Mesenchymal stem cell (in vitro differentiated cells and primary cell): ENCODE results near the gene MAP4.

Experiments used
- DNase-seq: peaks from one replicate; pipeline ENCODE4 v3.0.0-alpha.2; 2013
- H2AFZ ChIP-seq: one replicate; pipeline ENCODE4 v1.6.1; 2013; ENCODE audit warnings: low read depth, mild to moderate bottlenecking, control low read depth, inconsistent platforms, low read length, moderate library complexity
- H2AK5ac ChIP-seq: 2 replicates; pipeline ENCODE4 v1.6.1; 2013; ENCODE audit warnings: low read length, moderate library complexity, mild to moderate bottlenecking, inconsistent platforms; ENCODE audit not compliant: severe bottlenecking
- H2BK120ac ChIP-seq: one replicate; pipeline ENCODE4 v1.6.1; 2013; ENCODE audit warnings: low read depth, mild to moderate bottlenecking, inconsistent platforms, low read length, moderate library complexity
- H2BK12ac ChIP-seq, 2 experiments: one replicate each; pipeline ENCODE4 v1.6.1; 2013; ENCODE audit warnings: inconsistent platforms in 2 of 2, low read length in 2 of 2, mild to moderate bottlenecking in 2 of 2, moderate library complexity in 2 of 2, control low read depth in 1 of 2
- H2BK15ac ChIP-seq: one replicate; pipeline ENCODE4 v1.6.1; 2013; ENCODE audit warnings: mild to moderate bottlenecking, low read depth, inconsistent platforms; ENCODE audit not compliant: poor library complexity, severe bottlenecking
- H2BK5ac ChIP-seq: 2 replicates; pipeline ENCODE4 v1.6.1; 2013; ENCODE audit warnings: low read depth, mild to moderate bottlenecking, low read length, control low read depth, inconsistent platforms; ENCODE audit not compliant: poor library complexity, severe bottlenecking
- H3K14ac ChIP-seq, 2 experiments: one replicate each; pipeline ENCODE4 v1.6.1; 2013; ENCODE audit warnings: inconsistent platforms in 2 of 2, low read length in 2 of 2, control low read depth in 1 of 2, mild to moderate bottlenecking in 1 of 2, moderate library complexity in 1 of 2
- H3K18ac ChIP-seq, 2 experiments: one replicate each; pipeline ENCODE4 v1.6.1; 2013; ENCODE audit warnings: inconsistent platforms in 2 of 2, low read length in 2 of 2, control low read depth in 1 of 2, low read depth in 1 of 2, mild to moderate bottlenecking in 1 of 2
- H3K23ac ChIP-seq, 2 experiments: one replicate each; pipeline ENCODE4 v1.6.1; 2013; ENCODE audit warnings: inconsistent platforms in 2 of 2, low read length in 2 of 2, mild to moderate bottlenecking in 2 of 2, moderate library complexity in 2 of 2, control low read depth in 1 of 2
- H3K27ac ChIP-seq: 2 replicates; pipeline ENCODE4 v1.5.1; 2013; ENCODE audit warnings: mild to moderate bottlenecking, moderate library complexity, low read length, control low read depth, inconsistent platforms; ENCODE audit not compliant: poor library complexity, severe bottlenecking
- H3K27me3 ChIP-seq, 2 experiments: 2 replicates each; pipeline versions ENCODE4 v1.6.1 to v1.7.0; 2013; ENCODE audit warnings: low read length in 2 of 2, mild to moderate bottlenecking in 2 of 2, moderate library complexity in 2 of 2, control low read depth in 1 of 2, inconsistent platforms in 1 of 2; ENCODE audit not compliant: control insufficient read depth in 1 of 2, insufficient read depth in 1 of 2
- H3K36me3 ChIP-seq, 2 experiments: 2 replicates each; pipeline versions ENCODE4 v1.6.1 to v1.7.0; 2013; ENCODE audit warnings: low read length in 2 of 2, control low read depth in 1 of 2, inconsistent platforms in 1 of 2, low read depth in 1 of 2, mild to moderate bottlenecking in 1 of 2; ENCODE audit not compliant: insufficient read depth in 2 of 2, control insufficient read depth in 1 of 2
- H3K4ac ChIP-seq, 2 experiments: one replicate each; pipeline ENCODE4 v1.6.1; 2013; ENCODE audit warnings: inconsistent platforms in 2 of 2, low read length in 2 of 2, mild to moderate bottlenecking in 2 of 2, moderate library complexity in 2 of 2, control low read depth in 1 of 2, low read depth in 1 of 2
- H3K4me1 ChIP-seq: 2 replicates; pipeline ENCODE4 v1.6.1; 2013; ENCODE audit warnings: low read depth, low read length, control low read depth; ENCODE audit not compliant: control insufficient read depth, insufficient read depth
- H3K4me2 ChIP-seq: 2 replicates; pipeline ENCODE4 v1.6.1; 2013; ENCODE audit warnings: low read length, mild to moderate bottlenecking, inconsistent platforms; ENCODE audit not compliant: poor library complexity, severe bottlenecking
- H3K4me3 ChIP-seq, 2 experiments: 2 replicates each; pipeline versions ENCODE4 v1.5.1 to v1.7.0; 2013; ENCODE audit warnings: low read length in 2 of 2, mild to moderate bottlenecking in 2 of 2, control low read depth in 1 of 2, low read depth in 1 of 2; ENCODE audit not compliant: insufficient read depth in 1 of 2
- H3K79me1 ChIP-seq: replicated peaks from 2 replicates; pipeline ENCODE4 v1.6.1; 2013; ENCODE audit warnings: mild to moderate bottlenecking, control low read depth, low read length, inconsistent platforms; ENCODE audit not compliant: poor library complexity, severe bottlenecking
- H3K9ac ChIP-seq: 2 replicates; pipeline ENCODE4 v1.7.0; 2013; ENCODE audit warnings: mild to moderate bottlenecking, low read length, moderate library complexity
- H3K9me3 ChIP-seq: 2 replicates; pipeline ENCODE4 v1.7.0; 2013; ENCODE audit warnings: mild to moderate bottlenecking, low read length; ENCODE audit not compliant: control insufficient read depth
- H4K8ac ChIP-seq: one replicate; pipeline ENCODE4 v1.6.1; 2013; ENCODE audit warnings: inconsistent platforms, mild to moderate bottlenecking, low read length, moderate library complexity
- H4K91ac ChIP-seq: one replicate; pipeline ENCODE4 v1.6.1; 2013; ENCODE audit warnings: mild to moderate bottlenecking, low read length, inconsistent platforms
- WGBS: methylation state at CpG from one replicate; pipeline ENCODE4 v1.1.7; 2013; ENCODE audit warnings: mixed read lengths; 5-methylcytosine and 5-hydroxymethylcytosine counted together

Gene MAP4

DNA sequence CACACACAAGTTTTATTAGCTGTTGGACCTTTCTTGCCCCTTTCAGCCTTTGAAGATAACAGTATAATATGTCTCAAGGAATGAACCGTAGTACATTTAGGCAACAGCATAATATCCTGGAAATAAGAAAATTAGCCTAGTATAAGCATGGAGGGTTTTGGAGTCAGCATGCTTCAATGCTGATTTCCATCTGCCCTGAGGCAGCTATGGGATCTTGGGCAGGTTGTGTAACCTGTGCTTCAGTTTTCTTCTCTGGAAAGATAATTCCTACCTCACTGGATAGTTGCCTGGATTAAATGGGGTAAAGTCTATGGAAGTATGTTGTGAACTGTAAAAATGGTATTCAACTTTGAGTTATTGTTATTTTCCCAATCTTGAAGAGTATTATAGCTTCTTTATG is 211.6 kb downstream of the MAP4 start:
- H2BK12ac ChIP-seq, result no peak overlapping the region
- H3K14ac ChIP-seq, result no peak overlapping the region
- peak overlapping the region in 1 of 2 experiments; percentile 99 for H3K4me3 ChIP-seq
- no peak overlapping the region for H3K9ac ChIP-seq
- H4K91ac ChIP-seq, result no peak overlapping the region
- H2BK5ac ChIP-seq, result no peak overlapping the region
- no peaks in the 10 kb centered on the region for H3K27me3 ChIP-seq
- H2AK5ac ChIP-seq, result no peak overlapping the region
- H2BK120ac ChIP-seq, result no peak overlapping the region
- DNase-seq, result no peak
- H3K4ac ChIP-seq, result no peak overlapping the region
- no peak overlapping the region for H3K27ac ChIP-seq
- peaks cover 14 to 21% of the 10 kb centered on the region in 2 experiments for H3K36me3 ChIP-seq
- no peak overlapping the region for H3K4me2 ChIP-seq
- 100% methylated on average over 1 of the region's 1 CpG for WGBS
- no peak overlapping the region for H2AFZ ChIP-seq
- H2BK15ac ChIP-seq, result no peak overlapping the region
- H3K23ac ChIP-seq, result no peak overlapping the region
- no peak overlapping the region for H4K8ac ChIP-seq
- H3K79me1 ChIP-seq, result peaks cover 8% of the 10 kb centered on the region
- no peaks in the 10 kb centered on the region for H3K9me3 ChIP-seq
- H3K4me1 ChIP-seq, result peaks cover 3% of the 10 kb centered on the region
- no peak overlapping the region for H3K18ac ChIP-seq

DNA sequence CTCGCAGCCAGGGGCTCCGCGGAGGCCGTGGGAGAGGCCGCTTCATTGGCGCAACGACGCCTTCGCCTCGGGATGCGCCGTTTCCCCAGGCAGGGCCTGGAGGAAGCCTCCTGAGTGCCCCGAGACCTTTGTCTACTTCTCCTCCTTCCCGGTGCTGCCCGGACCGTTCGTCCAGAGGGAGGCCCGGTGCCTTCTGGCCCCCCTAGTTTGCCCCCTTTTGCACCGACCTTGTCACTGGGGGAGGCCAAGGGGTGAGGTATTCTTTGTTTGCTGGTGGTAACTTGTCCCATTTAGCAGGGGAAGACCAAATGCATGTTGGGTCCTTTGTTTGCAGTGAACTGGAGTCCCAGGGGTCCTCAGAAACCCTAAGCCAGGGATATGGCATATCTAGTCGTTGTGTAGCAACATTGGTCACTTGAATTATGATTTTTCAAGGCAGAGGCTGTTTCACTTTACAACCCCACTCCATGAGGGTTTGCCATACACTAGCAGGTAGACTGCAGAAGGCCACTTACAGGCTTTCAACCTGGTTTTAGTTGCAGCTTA is 212.7 kb downstream of the MAP4 start:
- peak overlapping the region; percentile 83 for H3K27ac ChIP-seq
- H2BK15ac ChIP-seq, result no peak overlapping the region
- peak overlapping the region; percentile 98 for H3K9ac ChIP-seq
- H2BK5ac ChIP-seq, result no peak overlapping the region
- peak overlapping the region in 1 of 2 experiments; percentile 63 for H2BK12ac ChIP-seq
- peak overlapping the region; percentile 81 for H3K4me2 ChIP-seq
- DNase-seq, result no peak
- H3K18ac ChIP-seq, result peak overlapping the region; percentile 9 to 95
- peaks cover 3% of the 10 kb centered on the region for H3K4me1 ChIP-seq
- no peaks in the 10 kb centered on the region for H3K9me3 ChIP-seq
- peak overlapping the region; percentile 4 for H4K8ac ChIP-seq
- H3K4ac ChIP-seq, result peak overlapping the region; percentile 7 to 96
- WGBS, result 1% methylated on average over 19 of the region's 20 CpGs
- no peaks in the 10 kb centered on the region for H3K27me3 ChIP-seq
- peak overlapping the region; percentile 89 to 99 for H3K4me3 ChIP-seq
- no peak overlapping the region for H2AK5ac ChIP-seq
- H2AFZ ChIP-seq, result peak overlapping the region; percentile 98
- peak overlapping the region in 1 of 2 experiments; percentile 94 for H3K23ac ChIP-seq
- peaks cover 11 to 18% of the 10 kb centered on the region in 2 experiments for H3K36me3 ChIP-seq
- peaks cover 5% of the 10 kb centered on the region for H3K79me1 ChIP-seq
- peak overlapping the region; percentile 6 for H4K91ac ChIP-seq
- no peak overlapping the region for H2BK120ac ChIP-seq
- H3K14ac ChIP-seq, result peak overlapping the region in 1 of 2 experiments; percentile 98

DNA sequence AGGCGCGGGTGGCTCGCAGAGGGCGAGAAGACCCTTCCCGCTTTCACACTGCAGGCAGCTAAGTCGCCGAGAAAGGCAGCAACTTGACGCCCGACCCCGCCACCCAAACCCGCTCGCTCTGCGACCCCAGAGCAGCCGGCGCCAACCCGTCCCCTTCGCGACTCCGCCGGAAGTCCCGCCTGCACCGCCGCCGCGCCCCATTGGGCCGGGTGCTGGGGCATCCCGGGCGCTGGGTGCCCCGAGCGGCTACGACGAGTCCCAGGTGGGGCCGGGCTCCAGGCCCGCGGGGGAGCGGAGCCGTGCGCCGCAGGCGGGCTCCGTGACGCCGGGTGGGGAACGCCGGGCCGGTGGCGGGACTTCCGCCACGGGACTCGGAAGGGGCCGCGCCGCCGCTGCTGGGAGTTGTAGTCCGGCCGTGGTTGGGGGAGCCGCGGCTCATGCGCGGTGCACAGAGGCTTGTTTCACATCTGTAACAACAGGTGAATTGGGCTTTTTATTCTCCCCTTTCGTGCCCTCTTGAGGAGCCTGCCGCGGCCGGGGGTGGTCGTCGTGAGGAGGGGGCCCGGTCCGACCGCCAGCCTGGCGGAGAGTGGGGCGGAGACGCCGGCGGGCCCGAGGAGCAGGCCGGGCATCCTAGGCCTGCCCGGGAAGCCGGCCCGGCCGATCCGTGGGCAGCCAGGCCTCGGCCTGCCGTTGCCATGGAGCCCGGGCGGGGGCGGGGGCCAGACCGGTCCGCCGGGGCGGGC is 213.3 kb downstream of the MAP4 start, which contains the start of gene DHX30:
Gene DHX30, plus strand, starts transcription at position 405 of the 746 bp plus-strand sequence. CDS start 7,546 bp downstream, outside the sequence.
- WGBS, result under 1% methylated on average over 68 of the region's 90 CpGs
- Histone ChIP-seq H2BK15ac (peak within 1 kb of the TSS; percentile 96), H3K79me1 (peaks cover 5% of the 10 kb centered on the region), H3K23ac (peak within 1 kb of the TSS in 1 of 2 experiments; percentile 94), H3K4ac (peak within 1 kb of the TSS; percentile 79 to 96), H3K27me3 (no peaks in the 10 kb centered on the region), H3K4me3 (peak within 1 kb of the TSS; percentile 89 to 99), H3K4me2 (peak within 1 kb of the TSS; percentile 81), H3K9me3 (no peaks in the 10 kb centered on the region), H4K8ac (peak within 1 kb of the TSS; percentile 98), H4K91ac (peak within 1 kb of the TSS; percentile 87), H2BK120ac (peak within 1 kb of the TSS; percentile 97), H2BK12ac (peak within 1 kb of the TSS in 1 of 2 experiments; percentile 63), H3K14ac (peak within 1 kb of the TSS in 1 of 2 experiments; percentile 98), H2AFZ (peak within 1 kb of the TSS; percentile 98), H2AK5ac (no peak within 1 kb of the TSS), H3K4me1 (peaks cover 3% of the 10 kb centered on the region), H3K18ac (peak within 1 kb of the TSS; percentile 91 to 97), H3K36me3 (peaks cover 7 to 13% of the 10 kb centered on the region in 2 experiments), H2BK5ac (peak within 1 kb of the TSS; percentile 99), H3K9ac (peak within 1 kb of the TSS; percentile 98), H3K27ac (peak within 1 kb of the TSS; percentile 98)
- peak; percentile 90 for DNase-seq
